Measurements from ENCODE around the gene TM9SF4.

TM9SF4 gene

GRCh38 chr20:32123088-32123487, 13.6 kb downstream of the TM9SF4 start:
- DNase-seq: no peak
- intact Hi-C loops (cut with DNase I): no loop called here

- intact Hi-C loops (cut with DNase I): no loop called here
- DNase-seq: no peak
Observed at GRCh38 chr20:32124916-32125454, 15.5 kb downstream of the TM9SF4 start.

DNA sequence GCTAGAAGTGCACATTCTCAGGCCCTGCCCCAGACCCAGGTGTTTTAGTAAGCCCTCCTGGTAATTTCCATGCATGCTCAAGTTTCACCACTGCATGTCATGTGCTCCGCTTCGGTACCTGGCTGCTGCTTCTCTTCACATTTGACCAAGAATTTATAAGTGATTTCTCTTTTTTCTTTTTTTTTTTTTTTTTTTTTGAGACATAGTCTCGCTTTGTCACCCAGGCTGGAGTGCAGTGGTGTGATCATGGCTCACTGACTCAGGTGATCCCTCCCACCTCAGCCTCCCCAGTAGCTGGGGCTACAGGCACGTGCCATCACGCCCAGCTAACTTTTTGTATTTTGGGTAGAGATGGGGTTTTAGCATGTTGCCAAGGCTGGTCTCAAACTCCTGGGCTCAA, 16.0 kb downstream of the TM9SF4 start:
- DNase-seq: no peak
- intact Hi-C loops (cut with DNase I): no loop called here

GRCh38 chr20:32126919-32127318, 17.4 kb downstream of the TM9SF4 start:
- intact Hi-C loops (cut with DNase I): no loop called here
- DNase-seq: no peak

DNA sequence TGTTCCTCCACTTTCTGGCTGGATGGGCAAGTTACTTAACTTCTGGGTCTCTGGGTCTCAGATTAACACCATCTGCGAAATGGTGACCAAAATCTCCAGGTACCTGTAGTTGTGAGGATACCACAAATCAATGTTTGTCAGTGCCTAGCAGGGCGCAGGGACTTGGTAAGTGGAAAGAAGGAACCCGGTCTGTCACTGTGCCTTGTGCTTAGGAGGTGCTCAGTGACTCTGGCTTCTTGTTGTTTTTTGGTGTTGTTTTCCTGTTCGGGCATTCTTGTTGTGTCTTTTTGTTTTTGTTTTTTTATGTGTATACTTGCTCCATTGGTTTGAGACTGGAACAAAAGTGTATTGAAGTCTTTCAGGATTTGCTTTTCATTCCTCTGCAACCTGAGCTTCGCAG, 17.8 kb downstream of the TM9SF4 start:
- DNase-seq: no peak
- intact Hi-C loops (cut with DNase I): no loop called here

- no peak for DNase-seq
Observed at GRCh38 chr20:32128167-32128566, 18.7 kb downstream of the TM9SF4 start.

GRCh38 chr20:32129863-32130262, 20.3 kb downstream of the TM9SF4 start:
- no peak for DNase-seq
- intact Hi-C loops (cut with DNase I): no loop called here

More at GRCh38 chr20:32128167-32128566, 18.7 kb downstream of the TM9SF4 start:
- intact Hi-C loops (cut with DNase I): no loop called here

DNA sequence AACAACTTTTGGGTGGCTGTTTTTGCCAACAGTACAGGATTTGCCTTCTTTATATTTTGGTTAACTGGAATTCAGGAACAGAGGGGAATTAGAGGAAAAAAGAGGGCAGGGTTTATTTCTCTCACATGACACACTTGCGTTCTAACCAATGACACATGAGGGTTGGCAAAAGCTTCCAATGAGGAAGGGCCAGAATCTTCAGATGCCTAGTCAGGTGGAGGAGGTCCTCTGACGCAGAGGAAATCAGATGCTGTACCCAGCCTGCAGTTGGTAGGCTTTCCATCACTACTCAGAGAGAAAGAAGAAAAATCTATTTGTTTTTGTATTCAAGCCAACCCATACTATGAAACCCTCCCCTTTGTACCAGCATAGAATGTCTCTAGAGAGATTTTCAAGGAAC, 20.8 kb downstream of the TM9SF4 start:
- no peak for DNase-seq
- intact Hi-C loops (cut with DNase I): no loop called here

GRCh38 chr20:32130965-32131364, 21.5 kb downstream of the TM9SF4 start:
- DNase-seq: no peak
- intact Hi-C loops (cut with DNase I): no loop called here

DNA sequence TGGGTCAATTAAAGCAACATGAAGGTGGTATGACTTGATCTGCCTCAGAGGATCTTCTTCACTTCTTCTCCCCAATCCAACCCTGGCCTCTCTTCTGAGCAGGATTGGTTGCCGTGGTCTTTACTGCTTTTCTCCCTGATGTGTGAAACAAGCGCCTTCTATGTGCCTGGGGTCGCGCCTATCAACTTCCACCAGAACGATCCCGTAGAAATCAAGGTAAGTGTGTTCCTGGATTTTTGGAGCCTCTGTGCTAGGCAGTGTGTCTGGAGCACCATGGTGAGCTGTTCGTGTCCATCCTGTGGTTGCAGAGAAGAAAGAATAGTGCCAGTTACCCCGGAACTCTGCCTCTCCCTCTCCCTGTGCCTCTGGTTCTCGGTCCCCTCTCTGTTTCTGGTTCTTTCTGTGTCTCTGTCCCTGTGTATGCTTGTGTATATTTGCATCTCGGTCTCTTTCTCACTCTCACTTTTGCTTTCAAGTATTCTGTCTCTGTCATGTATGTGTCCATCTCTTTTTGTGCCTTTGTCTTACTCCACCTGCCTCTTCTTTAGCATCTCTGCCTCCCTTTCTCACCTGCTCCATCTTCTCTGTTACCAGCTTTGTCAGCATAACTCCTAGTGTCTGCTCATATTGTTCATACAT, 23.5 kb downstream of the TM9SF4 start:
- intact Hi-C loops (cut with DNase I): no loop called here
- no peak for DNase-seq

DNA sequence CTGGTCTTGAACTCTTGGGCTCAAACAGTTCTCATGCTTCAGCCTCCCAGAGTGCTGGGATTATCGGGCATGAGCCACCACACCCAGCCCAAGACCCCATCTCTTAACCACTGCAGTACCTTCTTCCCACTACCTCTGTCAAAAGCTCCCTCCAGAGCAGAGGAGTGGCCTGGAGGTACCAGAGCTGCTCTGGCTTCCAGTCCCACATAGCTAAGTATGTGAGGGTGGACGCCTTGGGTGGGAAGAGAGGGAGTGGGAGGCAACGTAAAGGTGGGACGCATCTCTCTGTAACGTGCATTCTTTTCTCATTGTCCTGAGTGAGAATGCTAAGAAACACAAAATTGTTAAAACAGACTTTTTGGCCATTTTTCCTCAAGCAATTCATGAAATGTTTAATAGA, 24.5 kb downstream of the TM9SF4 start:
- no peak for DNase-seq
- intact Hi-C loops (cut with DNase I): no loop called here

DNA sequence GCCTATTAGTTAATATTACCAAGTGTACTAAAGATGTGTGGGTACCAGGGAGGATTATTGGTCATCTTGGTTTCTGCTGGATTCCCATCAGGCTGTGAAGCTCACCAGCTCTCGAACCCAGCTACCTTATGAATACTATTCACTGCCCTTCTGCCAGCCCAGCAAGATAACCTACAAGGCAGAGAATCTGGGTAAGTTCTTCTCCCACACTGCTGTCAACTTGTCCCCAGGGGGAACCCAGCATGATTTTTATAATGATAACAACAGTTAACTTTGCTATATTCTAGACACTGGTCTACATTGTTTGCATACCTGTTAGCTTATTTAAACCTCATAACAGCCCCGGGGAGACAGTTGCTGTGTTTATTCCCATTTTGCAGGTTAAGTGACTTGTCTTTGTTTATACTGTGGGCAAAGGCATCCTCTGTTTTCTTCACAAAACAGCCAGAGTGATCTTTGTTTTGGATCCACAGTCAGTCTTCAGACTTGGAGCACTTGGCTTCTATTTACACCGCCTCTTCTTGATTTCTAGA, 26.5 kb downstream of the TM9SF4 start:
- intact Hi-C loops (cut with DNase I): no loop called here
- DNase-seq: no peak

DNA sequence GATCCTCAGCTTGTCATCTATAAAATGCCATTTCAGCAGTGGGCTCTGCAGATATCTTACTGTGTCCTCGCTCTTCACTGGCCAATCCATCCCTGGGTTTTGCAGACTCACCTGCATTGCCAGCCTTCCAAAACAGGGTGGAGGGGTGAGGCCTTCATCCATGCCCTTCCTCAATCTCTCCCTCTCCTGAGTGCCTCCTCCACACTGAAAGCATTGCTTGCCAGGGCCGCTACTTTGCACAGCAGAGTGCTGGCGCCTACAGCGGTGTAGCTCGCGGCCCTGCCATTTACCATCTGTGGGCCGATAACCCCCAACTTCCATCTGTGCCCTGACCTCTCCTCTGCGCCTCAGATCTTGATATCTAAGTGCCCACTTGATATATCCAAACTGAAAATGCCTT, 29.4 kb downstream of the TM9SF4 start:
- DNase-seq: no peak
- intact Hi-C loops (cut with DNase I): no loop called here

GRCh38 chr20:32139947-32140346, 30.4 kb downstream of the TM9SF4 start:
- no peak for DNase-seq
- intact Hi-C loops (cut with DNase I): no loop called here

DNA sequence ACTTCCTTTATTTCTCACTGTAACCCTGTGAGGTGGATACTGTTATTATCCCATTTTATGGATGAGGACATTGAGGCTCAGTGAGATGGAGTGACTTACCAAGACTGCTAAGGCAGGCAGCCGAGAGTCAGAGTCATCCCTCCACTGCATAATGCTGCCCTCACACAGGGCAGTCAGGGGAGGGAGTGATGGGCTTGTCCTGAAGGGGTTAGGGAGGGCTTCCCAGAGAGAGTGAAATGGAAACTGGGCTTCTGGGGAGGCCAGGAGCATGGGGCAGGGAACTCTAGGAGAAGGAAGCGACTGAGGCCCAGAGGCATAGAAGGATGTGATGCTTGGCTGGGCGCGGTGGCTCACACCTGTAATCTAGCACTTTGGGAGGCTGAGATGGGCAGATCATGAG, 31.1 kb downstream of the TM9SF4 start:
- DNase-seq: no peak
- intact Hi-C loops (cut with DNase I): no loop called here

DNA sequence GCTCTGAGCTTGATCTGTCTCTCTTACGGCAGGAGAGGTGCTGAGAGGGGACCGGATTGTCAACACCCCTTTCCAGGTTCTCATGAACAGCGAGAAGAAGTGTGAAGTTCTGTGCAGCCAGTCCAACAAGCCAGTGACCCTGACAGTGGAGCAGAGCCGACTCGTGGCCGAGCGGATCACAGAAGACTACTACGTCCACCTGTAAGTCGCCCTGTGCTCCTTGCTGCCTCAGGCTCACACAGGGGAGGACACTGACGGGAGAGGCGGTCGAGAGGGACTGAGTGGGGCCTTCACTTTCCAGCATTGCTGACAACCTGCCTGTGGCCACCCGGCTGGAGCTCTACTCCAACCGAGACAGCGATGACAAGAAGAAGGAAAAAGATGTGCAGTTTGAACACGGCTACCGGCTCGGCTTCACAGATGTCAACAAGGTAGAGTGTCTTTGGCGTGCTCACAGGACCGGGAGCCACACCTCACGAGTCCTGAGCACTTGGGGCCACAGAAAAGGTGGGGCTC, 32.0 kb downstream of the TM9SF4 start:
- intact Hi-C loops (cut with DNase I): no loop called here
- no peak for DNase-seq

GRCh38 chr20:32142088-32142487, 32.6 kb downstream of the TM9SF4 start:
- intact Hi-C loops (cut with DNase I): no loop called here
- DNase-seq: no peak

GRCh38 chr20:32142991-32143390, 33.5 kb downstream of the TM9SF4 start:
- no peak for DNase-seq

DNA sequence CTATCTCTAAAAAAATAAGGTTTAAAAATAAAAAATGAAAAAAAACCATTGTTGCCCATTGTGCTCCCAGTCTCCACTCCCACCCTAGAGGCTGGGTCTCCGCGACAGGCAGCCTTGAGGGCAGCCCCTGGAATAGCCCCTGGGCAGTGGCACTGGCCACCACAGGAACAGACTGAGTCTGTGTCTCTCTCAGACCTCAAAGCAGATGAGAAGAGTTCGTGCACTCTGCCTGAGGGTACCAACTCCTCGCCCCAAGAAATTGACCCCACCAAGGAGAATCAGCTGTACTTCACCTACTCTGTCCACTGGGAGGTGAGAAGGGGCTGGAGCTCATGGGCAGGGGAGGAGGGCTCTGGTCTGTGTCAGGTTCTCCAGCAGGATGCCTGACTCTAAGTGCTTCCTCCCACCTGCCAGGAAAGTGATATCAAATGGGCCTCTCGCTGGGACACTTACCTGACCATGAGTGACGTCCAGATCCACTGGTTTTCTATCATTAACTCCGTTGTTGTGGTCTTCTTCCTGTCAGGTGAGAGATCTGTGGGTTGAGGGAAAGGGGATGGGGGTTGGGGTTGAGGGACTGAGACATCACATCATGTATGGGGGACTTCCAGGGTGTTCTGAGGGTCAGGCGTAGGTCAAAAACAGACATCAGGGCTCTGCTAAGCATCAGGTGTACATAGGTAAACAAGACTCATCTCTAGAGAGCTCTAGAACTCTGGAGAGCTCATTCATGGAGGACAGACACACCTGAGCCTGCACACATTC, 35.6 kb downstream of the TM9SF4 start:
- no peak for DNase-seq
- intact Hi-C loops (cut with DNase I): no loop called here

More at GRCh38 chr20:32142991-32143390, 33.5 kb downstream of the TM9SF4 start:
- intact Hi-C loops (cut with DNase I): no loop called here

- intact Hi-C loops (cut with DNase I): no loop called here
- no peak for DNase-seq
Observed at GRCh38 chr20:32149566-32150170, 40.2 kb downstream of the TM9SF4 start.
